ENCODE measurements around the gene TGIF1. TPM values are rescaled to one million over a fixed set of nuclear protein-coding genes. Genes with fewer than 3 reads are reported as not detected.

The TGIF1 gene
- polyA plus RNA-seq, 3 donors, result 32.2 to 109 (median 39.8) TPM

- no peaks in the 10 kb centered on the region for H3K36me3 ChIP-seq (replicated peaks in 1 of 2; ENCODE audit: control insufficient read depth in 1 of 2, insufficient read depth in 2 of 2, low read length in 2 of 2)
- Mint-ChIP-seq H3K9me3 (peaks cover 0 to 2% (median 0%) of the 10 kb centered on the region in 7 donors), H3K27me3 (ENCODE audit: low read depth in 3 of 3) (no peaks in the 10 kb centered on the region), H3K27ac (no peak overlapping the region), H3K36me3 (no peaks in the 10 kb centered on the region), H3K4me1 (peaks cover 4% of the 10 kb centered on the region), H3K4me3 (no peak overlapping the region)
- no peak overlapping the region for H3K9ac ChIP-seq (ENCODE audit: insufficient read depth, low read length, poor library complexity, severe bottlenecking)
- no peak overlapping the region for H3K4me3 ChIP-seq (replicated peaks in 1 of 3; ENCODE audit: low read depth in 2 of 3, low read length in 3 of 3)
- no peaks in the 10 kb centered on the region for H4K20me1 ChIP-seq (ENCODE audit: insufficient read depth, low read length)
- H3K79me2 ChIP-seq (ENCODE audit: insufficient read depth, low read length), result no peaks in the 10 kb centered on the region
- WGBS (ENCODE audit: insufficient coverage), result 97% methylated on average over 7 of the region's 17 CpGs
- no peak overlapping the region for H3K27ac ChIP-seq (ENCODE audit: low read depth in 1 of 2, low read length in 2 of 2)
- intact Hi-C loops (cut with micrococcal nuclease), result no loop called here
- no peaks in the 10 kb centered on the region for H3K9me3 ChIP-seq (replicated peaks in 1 of 2; ENCODE audit: control insufficient read depth in 1 of 2, insufficient read depth in 1 of 2, low read length in 2 of 2)
- H3K27me3 ChIP-seq (ENCODE audit: control insufficient read depth in 2 of 2, insufficient read depth in 2 of 2, low read length in 2 of 2), result no peaks in the 10 kb centered on the region
- no peak overlapping the region for H2AFZ ChIP-seq (ENCODE audit: insufficient read depth, low read depth, low read length, poor library complexity, severe bottlenecking)
- H3K4me2 ChIP-seq (replicated peaks; ENCODE audit: extremely low read depth, low read length, poor library complexity, severe bottlenecking), result no peak overlapping the region
- DNase-seq, result no peak
- TF ChIP-seq CTCF (IDR thresholded peaks at IDR 0.05), result no peak
- no peaks in the 10 kb centered on the region for H3K4me1 ChIP-seq (ENCODE audit: control insufficient read depth in 1 of 2, insufficient read depth in 2 of 2, low read length in 2 of 2)
These were observed 58.9 kb downstream of the TGIF1 start for GRCh38 chr18:3508576-3509549.

Other genes with a start within 250 kb of the TGIF1 start
- gene MYOM1, start 230.2 kb upstream of the TGIF1 start, polyA plus RNA-seq, result under 1 TPM; 0.05 to 0.95 (median 0.22) TPM
- gene MYL12A, start 202.4 kb upstream of the TGIF1 start, polyA plus RNA-seq, result 1,000 to 10,000 TPM in 2 of 3 donors, 100 to 1,000 TPM in 1; 469 to 1,360 (median 1,139) TPM
- gene MYL12B, start 188.0 kb upstream of the TGIF1 start, polyA plus RNA-seq, result 100 to 1,000 TPM; 295 to 814 (median 727) TPM

Data from CD14-positive monocyte (primary cell).